IPS-NIHi7 (cell line): Measurements from ENCODE around the gene SMG7.

Source experiments
- DNase-seq: peaks from one replicate; pipeline ENCODE4 v3.0.0; 2012; ENCODE audit warnings: mixed read lengths; ENCODE audit errors: extremely low spot score

The SMG7 gene

DNA sequence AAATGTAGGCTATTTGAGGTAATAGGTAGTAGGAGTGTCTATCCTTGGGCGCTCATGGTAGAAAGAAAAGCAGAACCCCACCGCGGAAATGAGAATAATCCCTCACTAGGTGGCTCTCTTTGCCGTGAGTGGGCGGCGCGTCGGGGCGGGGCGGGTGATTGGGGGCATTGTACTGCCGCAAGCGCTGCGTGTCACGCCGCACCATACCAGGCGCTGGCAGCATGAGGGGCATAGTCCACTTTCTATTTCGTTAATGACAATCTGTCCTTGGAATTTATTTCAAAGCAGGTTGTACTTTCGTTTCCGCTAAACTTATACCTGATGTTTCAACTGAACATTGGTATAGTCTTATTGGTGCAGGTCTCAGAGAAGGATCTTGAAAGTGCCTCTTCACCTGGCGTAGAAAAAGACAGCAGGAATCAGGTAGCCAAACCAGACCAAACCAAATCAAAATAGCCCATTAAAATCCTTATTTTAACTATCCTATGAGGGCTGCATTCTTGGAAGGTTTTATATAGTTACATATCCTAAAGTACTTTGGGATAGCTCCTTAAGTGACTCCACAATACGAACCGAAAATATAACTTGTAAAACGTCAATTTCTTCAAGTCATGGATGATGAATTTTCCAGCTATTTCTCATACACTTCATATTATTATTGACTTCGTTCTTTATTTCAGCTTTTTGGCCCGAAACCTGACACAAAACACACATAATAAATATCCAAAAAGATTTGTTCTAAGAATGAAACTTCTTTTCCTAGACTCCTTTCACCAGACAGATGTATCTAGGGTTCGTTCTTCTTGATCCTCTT is 1.9 kb upstream of the SMG7 start:
- DNase-seq, result peak; percentile 62

DNA sequence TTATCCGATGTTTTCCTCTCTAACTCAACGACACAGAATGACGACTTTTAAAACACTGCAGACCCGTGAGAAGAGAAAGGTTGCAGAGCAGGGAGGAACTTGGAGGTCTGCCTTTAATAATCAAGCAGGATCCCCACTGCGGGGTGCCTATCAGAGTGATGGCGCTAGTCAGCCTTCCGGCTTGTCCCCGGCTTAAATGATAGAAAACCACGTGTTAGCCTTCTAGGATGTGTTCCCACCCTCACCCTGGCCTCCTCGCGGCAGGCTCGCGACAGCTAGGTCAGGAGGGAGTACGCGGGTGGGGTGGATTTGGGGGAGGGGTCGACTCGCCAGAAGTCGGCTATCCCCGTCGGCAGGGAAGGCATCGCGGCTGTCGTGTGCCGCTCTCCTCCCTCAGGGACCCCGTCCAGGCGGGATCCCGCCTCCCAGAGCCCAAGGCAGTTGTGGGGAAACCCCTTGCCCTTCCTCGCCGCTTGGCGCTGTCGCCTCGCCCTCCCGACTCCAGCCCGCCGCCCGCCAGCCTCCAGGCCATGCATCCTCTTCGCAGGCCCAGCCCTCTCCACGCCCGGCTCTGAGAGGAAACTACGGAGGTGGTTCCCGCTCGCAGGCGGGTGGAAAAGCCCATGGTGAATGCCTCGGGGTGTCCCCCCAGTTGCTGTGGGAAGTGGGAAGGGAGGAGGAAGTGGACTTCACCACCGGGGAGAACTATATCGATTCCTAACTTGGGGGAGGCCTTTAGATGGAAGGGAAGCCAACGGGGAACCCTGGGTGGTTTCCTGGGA is 1.1 kb upstream of the SMG7 start:
- peak; percentile 43 for DNase-seq

DNA sequence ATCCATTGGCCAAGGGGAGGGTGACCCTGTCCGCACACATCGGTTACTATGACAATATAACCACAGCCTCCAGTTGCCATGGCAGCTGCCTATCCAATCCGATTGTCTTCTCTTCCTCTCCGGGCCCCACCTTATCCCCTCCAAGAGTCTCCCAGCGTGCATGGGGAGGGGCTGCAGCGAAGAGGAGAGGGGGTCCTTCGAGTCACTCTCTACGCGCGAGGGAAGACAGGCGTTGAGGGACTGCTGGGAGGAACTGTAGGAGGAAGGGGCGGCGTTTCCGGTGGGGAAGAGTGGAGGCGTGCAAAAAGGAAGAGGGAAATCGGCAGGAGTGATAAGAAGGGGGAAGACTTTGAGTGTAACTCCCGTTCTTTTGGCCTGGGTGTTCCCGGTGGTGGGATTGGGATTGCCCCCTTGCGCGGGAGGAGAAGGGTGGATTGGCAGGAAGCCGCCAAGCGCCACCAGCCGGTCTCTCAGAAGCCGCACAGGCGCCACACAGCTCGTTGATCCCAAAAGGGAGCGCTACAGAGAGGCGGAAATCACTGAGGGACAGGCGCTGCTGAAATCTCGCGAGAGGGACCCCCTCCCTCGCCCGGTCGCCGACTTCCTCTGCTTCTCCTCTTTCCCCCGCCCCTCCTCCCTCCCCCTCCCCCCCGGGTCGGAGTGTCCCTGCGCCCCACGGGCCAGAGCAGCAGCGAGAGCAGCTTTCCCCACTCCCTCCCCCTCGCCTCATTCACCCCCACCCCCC is 384 bp upstream of the SMG7 start:
- peak; percentile 88 for DNase-seq

GRCh38 chr1:183473217-183473536 is 878 bp downstream of the SMG7 start:
- DNase-seq, result no peak

GRCh38 chr1:183476081-183476480 is 3.8 kb downstream of the SMG7 start:
- no peak for DNase-seq

- DNase-seq, result no peak
Observed at GRCh38 chr1:183477986-183478781, 5.9 kb downstream of the SMG7 start.

- DNase-seq, result no peak
Observed at GRCh38 chr1:183480971-183481441, 8.7 kb downstream of the SMG7 start.

GRCh38 chr1:183483224-183483623 is 10.9 kb downstream of the SMG7 start:
- DNase-seq, result no peak

- peak; percentile 8 for DNase-seq
Observed at GRCh38 chr1:183484254-183484653, 12.0 kb downstream of the SMG7 start.

- no peak for DNase-seq
Observed at GRCh38 chr1:183484851-183485250, 12.6 kb downstream of the SMG7 start.

DNA sequence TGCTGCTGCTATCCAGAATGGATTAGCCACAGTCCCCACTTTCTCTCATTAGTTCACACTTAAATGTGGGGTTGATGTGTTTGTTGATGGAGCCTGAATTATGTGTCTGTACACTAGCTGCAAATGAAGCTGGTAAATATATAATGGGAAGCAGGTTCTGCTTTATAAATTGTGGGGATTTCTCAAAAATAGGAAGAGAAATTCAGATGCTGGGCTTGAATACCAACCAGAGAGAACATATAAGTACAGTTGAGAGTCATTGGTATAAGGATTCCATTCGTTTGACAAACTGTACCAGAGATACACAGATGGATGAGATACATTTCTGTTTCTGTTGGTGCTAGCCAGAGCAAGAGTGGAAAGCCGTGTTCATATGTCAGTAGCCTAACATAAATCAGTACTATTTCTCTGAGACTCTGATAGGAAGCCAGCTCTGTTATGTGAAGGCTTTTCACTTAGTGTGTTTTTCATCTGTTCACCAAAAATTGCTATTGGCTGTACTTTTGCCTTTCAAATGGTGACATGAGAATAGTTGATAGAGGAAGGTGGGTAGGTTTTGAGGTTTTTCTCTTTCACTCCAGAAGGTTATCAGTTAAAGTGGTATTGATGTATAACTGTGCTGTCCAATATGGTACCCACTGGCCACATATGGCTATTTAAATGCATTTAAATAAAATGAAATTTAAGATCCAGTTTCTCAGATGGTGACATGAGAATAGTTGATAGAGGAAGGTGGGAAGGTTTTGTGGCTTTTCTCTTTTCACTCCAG is 15.6 kb downstream of the SMG7 start:
- no peak for DNase-seq

- no peak for DNase-seq
Observed at GRCh38 chr1:183490932-183491331, 18.6 kb downstream of the SMG7 start.

GRCh38 chr1:183493540-183494245 is 21.4 kb downstream of the SMG7 start:
- DNase-seq, result no peak

DNA sequence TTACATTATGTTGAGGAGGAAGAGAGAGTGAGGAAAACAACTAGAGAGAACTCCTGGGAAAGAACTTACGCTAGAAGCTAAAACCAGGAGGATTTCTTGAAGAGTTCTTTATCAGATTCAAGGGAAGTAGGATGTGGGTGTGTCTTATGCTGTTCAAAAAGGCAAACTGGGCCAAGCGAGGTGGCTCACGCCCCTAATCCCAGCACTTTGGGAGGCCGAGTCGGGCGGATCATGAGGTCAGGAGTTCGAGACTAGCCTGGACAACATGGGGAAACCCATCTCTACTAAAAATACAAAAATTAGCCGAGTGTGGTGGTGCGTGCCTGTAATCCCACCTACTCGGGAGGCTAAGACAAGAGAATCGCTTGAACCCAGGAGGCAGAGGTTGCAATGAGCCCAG is 23.1 kb downstream of the SMG7 start:
- no peak for DNase-seq

DNA sequence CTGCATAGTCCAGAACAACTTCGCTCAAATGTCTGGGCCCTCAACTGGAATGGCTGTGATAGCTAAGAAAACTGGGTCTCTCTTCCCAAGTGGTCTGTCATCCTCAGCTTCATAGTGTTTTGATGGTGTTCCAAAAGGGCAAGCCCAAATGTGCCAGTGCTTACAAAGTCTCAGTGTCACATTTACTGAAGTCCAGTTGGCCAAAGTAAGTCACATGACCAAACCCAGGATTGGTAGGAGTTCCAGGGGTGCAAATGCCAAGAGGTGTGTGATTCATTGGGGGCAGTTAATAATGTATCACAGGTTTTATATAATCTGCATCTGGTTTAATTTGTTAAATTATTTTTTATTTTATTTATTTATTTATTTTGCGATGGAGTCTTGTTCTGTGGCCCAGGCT is 24.9 kb downstream of the SMG7 start:
- DNase-seq, result no peak

DNA sequence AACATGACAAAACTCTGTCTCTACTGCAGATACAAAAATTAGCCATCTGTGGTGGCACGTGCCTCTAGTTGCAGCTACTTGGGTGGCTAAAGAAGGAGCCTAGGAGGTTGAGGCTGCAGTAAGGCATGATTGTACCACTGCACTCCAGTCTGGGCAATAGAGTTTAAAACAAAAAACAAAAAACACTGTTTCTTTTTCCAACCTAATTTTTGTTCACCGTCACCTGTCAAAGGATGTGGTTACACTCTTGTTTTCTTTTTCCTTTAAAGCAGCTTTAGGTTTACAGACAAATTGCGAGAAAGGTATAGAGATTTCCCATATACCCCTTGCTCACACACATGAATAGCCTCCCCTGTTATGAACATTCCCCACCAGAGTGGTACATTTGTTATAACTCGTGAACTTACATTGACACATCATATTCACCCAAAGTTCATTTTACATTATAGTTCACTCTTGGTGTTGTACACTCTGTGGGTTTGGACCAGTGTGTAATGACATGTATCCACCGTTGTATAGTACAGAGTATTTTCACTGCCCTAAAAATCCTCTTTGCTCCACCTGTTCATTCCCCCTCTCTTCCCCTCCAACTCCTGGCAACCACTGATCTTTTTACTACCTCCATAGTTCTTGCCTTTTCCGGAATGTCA is 26.2 kb downstream of the SMG7 start:
- no peak for DNase-seq

DNA sequence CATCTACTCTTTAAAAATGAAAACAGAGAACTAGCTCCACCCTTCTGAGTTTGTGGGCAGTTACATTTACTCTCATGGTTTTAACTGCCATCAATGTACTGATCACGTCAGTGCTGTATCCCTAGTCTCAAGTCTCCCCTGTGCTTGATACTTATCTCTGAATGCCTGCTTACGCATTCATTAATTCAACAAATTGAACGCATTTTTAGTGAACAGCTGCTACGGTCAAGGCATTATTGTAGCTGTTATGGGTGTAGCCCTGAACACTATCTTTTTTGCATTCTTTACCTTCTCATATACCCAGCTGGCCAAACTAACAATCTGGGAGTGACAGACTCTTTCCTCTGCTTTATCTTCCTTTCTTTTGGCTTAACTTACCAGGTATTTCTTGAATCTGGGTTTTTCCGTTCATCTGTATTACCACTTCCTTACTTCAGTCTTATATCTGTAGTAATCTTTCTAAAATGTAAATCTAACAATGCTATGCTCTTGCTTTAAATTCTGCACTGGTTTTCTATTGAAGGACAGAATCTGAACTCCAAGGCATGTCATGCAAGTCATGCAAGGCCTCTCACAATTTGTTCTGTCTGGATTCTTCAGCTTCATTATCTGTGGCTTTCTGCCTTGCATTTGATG is 33.3 kb downstream of the SMG7 start:
- DNase-seq, result no peak

- DNase-seq, result no peak
Observed at GRCh38 chr1:183506561-183506960, 34.3 kb downstream of the SMG7 start.

DNA sequence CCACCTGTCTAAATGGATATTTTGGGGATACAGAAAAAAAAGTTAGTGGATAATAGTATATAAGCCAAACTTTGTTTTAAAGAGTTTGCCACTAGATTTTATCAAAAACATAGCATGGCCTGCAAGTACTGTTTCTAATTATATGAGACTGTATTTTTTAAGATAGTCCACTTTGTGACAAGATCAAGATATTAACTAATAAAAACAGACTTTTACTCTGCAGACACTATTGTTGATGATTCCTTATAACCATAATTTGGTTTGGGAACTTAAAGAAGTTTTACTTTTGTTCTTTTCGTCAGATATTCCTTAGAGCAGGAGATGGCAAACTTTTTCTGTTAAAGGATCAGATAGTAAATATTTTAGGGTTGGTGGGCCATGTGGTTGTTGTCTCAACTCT is 36.4 kb downstream of the SMG7 start:
- DNase-seq, result no peak
